HEK293 (cell line): ENCODE results near the gene COA6.
"Not testable (repeated sequence)": the region's sequence is repeated elsewhere in the genome, so short reads cannot be mapped to it uniquely, and the experiment has no call there.

ENCODE experiments used
- CTCF ChIA-PET: fragments of 350-600 bp; formaldehyde crosslinking; extraction: SDS; loops from one replicate; lab custom pipeline; 2021; ENCODE audit warnings: antibody characterized with exemption; lab: Yijun Ruan, JAX
- POLR2A ChIA-PET: fragments of 300-600 bp; formaldehyde crosslinking; extraction: SDS; loops from one replicate; lab custom pipeline; 2020; ENCODE audit warnings: antibody characterized with exemption, inconsistent platforms; lab: Yijun Ruan, JAX
- H3K27ac ChIP-seq: fragments of 200-500 bp; sonication (Bioruptor generic); 2 replicates; pipeline ENCODE4 v1.5.1; 2014; ENCODE audit warnings: low read depth, low read length, control low read depth, inconsistent platforms; ENCODE audit errors: extremely low read depth
- H3K36me3 ChIP-seq, 2 experiments: fragments of 200-500 bp in 1 of 2; sonication (Bioruptor generic) in 1 of 2; 1 replicate in 1 of 2; 2 replicates in 1 of 2; pipeline ENCODE4 v1.5.1; 2014 to 2017; ENCODE audit warnings: inconsistent platforms in 2 of 2, low read length in 2 of 2; ENCODE audit not compliant: control insufficient read depth in 2 of 2, insufficient read depth in 1 of 2
- H3K4me1 ChIP-seq: fragments of 200-500 bp; sonication (Bioruptor generic); 2 replicates; pipeline ENCODE4 v1.5.1; 2014; ENCODE audit warnings: mild to moderate bottlenecking, low read length, inconsistent platforms; ENCODE audit not compliant: control insufficient read depth, insufficient read depth
- H3K4me3 ChIP-seq: 2 replicates; pipeline ENCODE4 v1.5.1; 2011; ENCODE audit warnings: low read depth, mild to moderate bottlenecking, control low read depth, low read length, moderate library complexity
- H3K9me3 ChIP-seq: fragments of 200-500 bp; sonication (Bioruptor generic); 2 replicates; pipeline ENCODE4 v1.5.1; 2014; ENCODE audit warnings: low read depth, low read length, inconsistent platforms; ENCODE audit not compliant: control insufficient read depth, insufficient read depth
- GLI2 ChIP-seq: fragments of 450-650 bp; formaldehyde crosslinking; IDR thresholded peaks from 2 replicates; pipeline ENCODE4; 2017; ENCODE audit warnings: missing biosample characterization, missing genetic modification characterization, low read depth, borderline replicate concordance
- PRDM1 ChIP-seq: fragments of 450-650 bp; formaldehyde crosslinking; IDR thresholded peaks from 2 replicates; pipeline ENCODE4; 2016; ENCODE audit warnings: missing biosample characterization, missing genetic modification characterization
- SCRT1 ChIP-seq: fragments of 450-650 bp; formaldehyde crosslinking; IDR thresholded peaks from 2 replicates; pipeline ENCODE4 v1.5.1; 2016; ENCODE audit warnings: missing biosample characterization, missing genetic modification characterization, borderline replicate concordance
- ZFP3 ChIP-seq: fragments of 450-650 bp; formaldehyde crosslinking; IDR thresholded peaks from 2 replicates; pipeline ENCODE4 v1.5.1; 2016; ENCODE audit warnings: low read depth, missing biosample characterization, missing genetic modification characterization
- ZNF10 ChIP-seq: fragments of 450-650 bp; formaldehyde crosslinking; IDR thresholded peaks from 2 replicates; pipeline ENCODE4 v1.5.1; 2017; ENCODE audit warnings: missing biosample characterization, missing genetic modification characterization
- ZNF114 ChIP-seq: fragments of 450-650 bp; formaldehyde crosslinking; IDR thresholded peaks from 2 replicates; pipeline ENCODE4 v1.5.0; 2017; ENCODE audit warnings: missing biosample characterization, missing genetic modification characterization
- ZNF121 ChIP-seq: fragments of 450-650 bp; formaldehyde crosslinking; IDR thresholded peaks from 2 replicates; pipeline ENCODE4 v1.5.1; 2016; ENCODE audit warnings: missing biosample characterization, missing genetic modification characterization
- ZNF155 ChIP-seq: fragments of 450-650 bp; formaldehyde crosslinking; IDR thresholded peaks from 2 replicates; pipeline ENCODE4 v1.5.1; 2016; ENCODE audit warnings: missing biosample characterization, missing genetic modification characterization
- ZNF16 ChIP-seq: fragments of 450-650 bp; formaldehyde crosslinking; IDR thresholded peaks from 2 replicates; pipeline ENCODE4 v1.5.1; 2016; ENCODE audit warnings: low read depth, missing biosample characterization, missing genetic modification characterization
- ZNF221 ChIP-seq: fragments of 450-650 bp; formaldehyde crosslinking; IDR thresholded peaks from 2 replicates; pipeline ENCODE4 v1.5.1; 2017; ENCODE audit warnings: missing biosample characterization, missing genetic modification characterization, borderline replicate concordance
- ZNF473 ChIP-seq: fragments of 450-650 bp; formaldehyde crosslinking; IDR thresholded peaks from 2 replicates; pipeline ENCODE4 v1.5.1; 2017; ENCODE audit warnings: missing biosample characterization, missing genetic modification characterization
- ZNF555 ChIP-seq: fragments of 450-650 bp; formaldehyde crosslinking; conservative IDR thresholded peaks from 2 replicates; pipeline ENCODE4 v1.5.1; 2017; ENCODE audit warnings: missing biosample characterization, mild to moderate bottlenecking, missing genetic modification characterization, inconsistent platforms
- ZNF596 ChIP-seq: fragments of 450-650 bp; IDR thresholded peaks from 2 replicates; pipeline ENCODE4 v1.5.0; 2018; ENCODE audit warnings: missing biosample characterization, mild to moderate bottlenecking, missing genetic modification characterization, moderate library complexity
- ZNF624 ChIP-seq: fragments of 450-650 bp; formaldehyde crosslinking; IDR thresholded peaks from 2 replicates; pipeline ENCODE4 v1.5.1; 2017; ENCODE audit warnings: missing biosample characterization, missing genetic modification characterization
- ZNF654 ChIP-seq: fragments of 450-650 bp; formaldehyde crosslinking; IDR thresholded peaks from 2 replicates; pipeline ENCODE4 v1.5.1; 2016; ENCODE audit warnings: low read depth, missing biosample characterization, missing genetic modification characterization
- ZNF76 ChIP-seq: fragments of 450-650 bp; formaldehyde crosslinking; IDR thresholded peaks from 2 replicates; pipeline ENCODE4; 2016; ENCODE audit warnings: low read depth, missing biosample characterization, missing genetic modification characterization, borderline replicate concordance
- TF ChIP-seq, protein P1 (sequence below): fragments of 450-650 bp; formaldehyde crosslinking; IDR thresholded peaks from 2 replicates; pipeline ENCODE4 v1.5.1; 2016; ENCODE audit warnings: missing biosample characterization, missing genetic modification characterization
- TF ChIP-seq, protein P2 (sequence below): fragments of 450-650 bp; formaldehyde crosslinking; IDR thresholded peaks from 2 replicates; pipeline ENCODE4 v1.5.1; 2016; ENCODE audit warnings: missing biosample characterization, missing genetic modification characterization
- TF ChIP-seq, protein P3 (sequence below): fragments of 450-650 bp; formaldehyde crosslinking; IDR thresholded peaks from 2 replicates; pipeline ENCODE4 v1.5.1; 2017; ENCODE audit warnings: missing biosample characterization, missing genetic modification characterization

The COA6 gene

DNA sequence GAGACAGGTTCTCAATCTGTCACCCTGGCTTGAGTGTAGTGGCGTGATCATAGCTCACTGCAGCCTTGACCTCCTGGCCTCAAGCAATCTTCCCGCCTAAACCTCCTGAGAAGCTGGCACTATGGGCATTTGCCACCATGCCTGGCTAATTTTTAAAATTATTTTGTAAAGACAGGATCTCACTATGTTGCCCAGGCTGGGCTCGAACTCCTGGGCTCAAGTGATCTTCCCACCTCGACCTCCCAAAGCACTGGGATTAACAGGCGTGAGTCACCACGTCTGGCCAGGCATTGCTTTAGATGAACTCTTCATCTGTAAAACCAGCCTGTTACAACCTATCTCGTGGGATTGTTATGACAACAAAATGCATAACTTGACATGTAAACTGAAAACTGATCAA is 2.4 kb downstream of the COA6 start:
- Histone ChIP-seq H3K4me1 (no peaks in the 10 kb centered on the region), H3K9me3 (no peaks in the 10 kb centered on the region), H3K27ac (no peak overlapping the region), H3K4me3 (no peak overlapping the region), H3K36me3 (peaks cover 36 to 57% of the 10 kb centered on the region in 2 experiments)
- POLR2A ChIA-PET = no interaction called here
- TF ChIP-seq ZNF221 (no peak), ZNF10 (tag by site-specific recombination) (no peak), ZNF155 (no peak), ZNF624 (tag by site-specific recombination) (no peak), ZNF473 (tag by site-specific recombination) (no peak), ZNF121 (tag by site-specific recombination) (0 out of 2 replicates have a peak, but pooled peaks have one; percentile 53), ZNF76 (tag by site-specific recombination) (no peak), ZFP3 (tag by site-specific recombination) (no peak)
- CTCF ChIA-PET = no interaction called here

DNA sequence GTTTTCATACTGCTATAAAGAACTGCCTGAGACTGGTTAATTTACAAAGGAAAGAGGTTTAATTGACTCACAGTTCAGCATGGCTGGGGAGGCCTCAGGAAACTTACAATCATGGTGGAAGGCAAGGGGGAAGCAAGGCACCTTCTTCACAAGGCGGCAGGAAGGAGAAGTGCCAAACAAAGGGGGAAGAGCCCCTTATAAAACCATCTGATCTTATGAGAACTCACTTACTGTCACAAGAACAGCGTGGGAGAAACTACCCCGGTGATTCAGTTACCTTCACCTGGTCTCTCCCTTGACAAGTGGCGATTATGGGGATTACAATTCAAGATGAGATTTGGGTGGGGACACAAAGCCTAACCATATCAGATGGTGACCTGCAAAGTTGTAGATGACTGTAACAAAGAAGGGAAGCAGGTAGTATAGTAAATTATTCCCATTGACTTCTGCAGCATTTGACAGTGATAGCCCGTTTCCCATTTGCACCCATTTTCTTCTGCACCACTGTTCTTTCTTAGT is 6.4 kb downstream of the COA6 start:
- POLR2A ChIA-PET = interaction anchor here (0.6 kb wide), 1 partner anchor 105 kb away, joined by 3 read pairs; no protein-coding TSS in a partner anchor
- H3K9me3 ChIP-seq, H3K4me3 ChIP-seq, H3K27ac ChIP-seq, CTCF ChIA-PET, H3K4me1 ChIP-seq: not testable (repeated sequence)
- H3K36me3 ChIP-seq = peaks cover 58 to 87% of the 10 kb centered on the region in 2 experiments

DNA sequence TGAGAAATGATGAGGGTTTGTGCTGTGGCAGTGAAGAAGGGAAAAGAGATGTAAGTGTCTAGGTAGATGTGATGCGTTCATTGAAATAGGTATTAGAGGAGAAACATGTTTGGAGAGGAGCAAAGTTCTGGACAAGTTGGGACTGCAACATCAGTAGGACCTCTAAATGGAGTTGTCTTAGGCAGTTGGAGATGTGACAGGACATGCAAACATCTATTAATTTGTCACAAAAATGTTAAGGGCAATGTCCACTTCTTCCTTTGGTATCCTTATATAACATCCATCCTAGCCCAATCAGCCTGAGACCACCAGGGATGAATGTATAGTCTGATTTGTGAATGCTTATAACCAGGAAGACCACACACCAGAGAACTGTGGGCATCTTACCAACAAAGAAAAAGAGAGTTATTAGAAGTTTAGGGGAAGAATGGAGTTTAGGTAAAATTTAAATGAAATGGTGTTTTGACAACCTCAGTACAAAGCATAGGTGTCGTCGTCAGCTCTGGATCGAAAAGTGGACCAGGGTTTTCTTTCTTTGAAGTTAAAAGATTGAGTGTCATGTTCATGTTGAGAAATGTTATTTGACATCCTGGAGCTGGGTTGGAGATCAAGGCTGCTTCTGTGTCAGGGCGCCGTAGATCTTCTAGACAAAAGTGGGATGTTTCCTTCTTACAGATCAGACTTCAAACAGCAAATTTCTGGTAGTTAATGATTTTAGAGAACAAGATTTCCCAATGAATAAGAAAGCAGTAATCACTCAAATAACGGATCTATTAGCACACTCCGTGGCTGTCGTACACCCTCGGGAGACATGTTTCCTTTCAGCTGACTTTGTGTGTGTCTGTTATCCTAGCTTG is 8.7 kb downstream of the COA6 start:
- H3K9me3 ChIP-seq = no peaks in the 10 kb centered on the region
- no peaks in the 10 kb centered on the region for H3K4me1 ChIP-seq
- ChIA-PET POLR2A (interaction anchor here (0.6 kb wide), 1 partner anchor 31 kb away, joined by 3 read pairs; no protein-coding TSS in a partner anchor), CTCF (no interaction called here)
- no peak overlapping the region for H3K4me3 ChIP-seq
- H3K36me3 ChIP-seq = peaks cover 59 to 77% of the 10 kb centered on the region in 2 experiments
- no peak overlapping the region for H3K27ac ChIP-seq
- TF ChIP-seq SCRT1 (tag by site-specific recombination) = no peak
- TF ChIP-seq ZNF555 = no peak
- no peak for TF ChIP-seq ZNF654 (tag by site-specific recombination)
- TF ChIP-seq, protein P1, sequence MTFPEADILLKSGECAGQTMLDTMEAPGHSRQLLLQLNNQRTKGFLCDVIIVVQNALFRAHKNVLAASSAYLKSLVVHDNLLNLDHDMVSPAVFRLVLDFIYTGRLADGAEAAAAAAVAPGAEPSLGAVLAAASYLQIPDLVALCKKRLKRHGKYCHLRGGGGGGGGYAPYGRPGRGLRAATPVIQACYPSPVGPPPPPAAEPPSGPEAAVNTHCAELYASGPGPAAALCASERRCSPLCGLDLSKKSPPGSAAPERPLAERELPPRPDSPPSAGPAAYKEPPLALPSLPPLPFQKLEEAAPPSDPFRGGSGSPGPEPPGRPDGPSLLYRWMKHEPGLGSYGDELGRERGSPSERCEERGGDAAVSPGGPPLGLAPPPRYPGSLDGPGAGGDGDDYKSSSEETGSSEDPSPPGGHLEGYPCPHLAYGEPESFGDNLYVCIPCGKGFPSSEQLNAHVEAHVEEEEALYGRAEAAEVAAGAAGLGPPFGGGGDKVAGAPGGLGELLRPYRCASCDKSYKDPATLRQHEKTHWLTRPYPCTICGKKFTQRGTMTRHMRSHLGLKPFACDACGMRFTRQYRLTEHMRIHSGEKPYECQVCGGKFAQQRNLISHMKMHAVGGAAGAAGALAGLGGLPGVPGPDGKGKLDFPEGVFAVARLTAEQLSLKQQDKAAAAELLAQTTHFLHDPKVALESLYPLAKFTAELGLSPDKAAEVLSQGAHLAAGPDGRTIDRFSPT (tag by site-specific recombination) = no peak
- TF ChIP-seq, protein P2, sequence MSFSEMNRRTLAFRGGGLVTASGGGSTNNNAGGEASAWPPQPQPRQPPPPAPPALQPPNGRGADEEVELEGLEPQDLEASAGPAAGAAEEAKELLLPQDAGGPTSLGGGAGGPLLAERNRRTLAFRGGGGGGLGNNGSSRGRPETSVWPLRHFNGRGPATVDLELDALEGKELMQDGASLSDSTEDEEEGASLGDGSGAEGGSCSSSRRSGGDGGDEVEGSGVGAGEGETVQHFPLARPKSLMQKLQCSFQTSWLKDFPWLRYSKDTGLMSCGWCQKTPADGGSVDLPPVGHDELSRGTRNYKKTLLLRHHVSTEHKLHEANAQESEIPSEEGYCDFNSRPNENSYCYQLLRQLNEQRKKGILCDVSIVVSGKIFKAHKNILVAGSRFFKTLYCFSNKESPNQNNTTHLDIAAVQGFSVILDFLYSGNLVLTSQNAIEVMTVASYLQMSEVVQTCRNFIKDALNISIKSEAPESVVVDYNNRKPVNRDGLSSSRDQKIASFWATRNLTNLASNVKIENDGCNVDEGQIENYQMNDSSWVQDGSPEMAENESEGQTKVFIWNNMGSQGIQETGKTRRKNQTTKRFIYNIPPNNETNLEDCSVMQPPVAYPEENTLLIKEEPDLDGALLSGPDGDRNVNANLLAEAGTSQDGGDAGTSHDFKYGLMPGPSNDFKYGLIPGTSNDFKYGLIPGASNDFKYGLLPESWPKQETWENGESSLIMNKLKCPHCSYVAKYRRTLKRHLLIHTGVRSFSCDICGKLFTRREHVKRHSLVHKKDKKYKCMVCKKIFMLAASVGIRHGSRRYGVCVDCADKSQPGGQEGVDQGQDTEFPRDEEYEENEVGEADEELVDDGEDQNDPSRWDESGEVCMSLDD = no peak
- no peak for TF ChIP-seq PRDM1 (tag by site-specific recombination)
- no peak for TF ChIP-seq ZNF114 (tag by site-specific recombination)
- TF ChIP-seq GLI2 = no peak
- no peak for TF ChIP-seq ZNF16 (tag by site-specific recombination)
- no peak for TF ChIP-seq ZNF596 (tag by site-specific recombination)
- no peak for TF ChIP-seq ZNF155
- TF ChIP-seq, protein P3, sequence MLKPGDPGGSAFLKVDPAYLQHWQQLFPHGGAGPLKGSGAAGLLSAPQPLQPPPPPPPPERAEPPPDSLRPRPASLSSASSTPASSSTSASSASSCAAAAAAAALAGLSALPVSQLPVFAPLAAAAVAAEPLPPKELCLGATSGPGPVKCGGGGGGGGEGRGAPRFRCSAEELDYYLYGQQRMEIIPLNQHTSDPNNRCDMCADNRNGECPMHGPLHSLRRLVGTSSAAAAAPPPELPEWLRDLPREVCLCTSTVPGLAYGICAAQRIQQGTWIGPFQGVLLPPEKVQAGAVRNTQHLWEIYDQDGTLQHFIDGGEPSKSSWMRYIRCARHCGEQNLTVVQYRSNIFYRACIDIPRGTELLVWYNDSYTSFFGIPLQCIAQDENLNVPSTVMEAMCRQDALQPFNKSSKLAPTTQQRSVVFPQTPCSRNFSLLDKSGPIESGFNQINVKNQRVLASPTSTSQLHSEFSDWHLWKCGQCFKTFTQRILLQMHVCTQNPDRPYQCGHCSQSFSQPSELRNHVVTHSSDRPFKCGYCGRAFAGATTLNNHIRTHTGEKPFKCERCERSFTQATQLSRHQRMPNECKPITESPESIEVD = no peak
